Right renal cortex interstitium (tissue), 3 donors: ENCODE data around the gene AP3B1. TPM values are rescaled to one million over a fixed set of nuclear protein-coding genes. Genes with fewer than 3 reads are reported as not detected.
"Not testable (repeated sequence)": the region's sequence is repeated elsewhere in the genome, so short reads cannot be mapped to it uniquely, and the experiment has no call there.

ENCODE experiments used
- DNase-seq, 3 donors: peaks; one replicate each; pipeline ENCODE4 v3.0.0-alpha.2; 2013; ENCODE audit warnings: low read depth in 3 of 3, low spot score in 2 of 3
- polyA plus RNA-seq, 3 donors: library from polyadenylated mRNA; unstranded; fragments of 120-200 nt; gene quantifications; one replicate each; pipeline ENCODE4 v1.2.1, GENCODE V29; 2013; ENCODE audit not compliant: insufficient read length in 3 of 3

AP3B1 gene
- polyA plus RNA-seq, 3 donors = 77.2 to 84.1 (median 83.4) TPM

GRCh38 chr5:78245136-78245535, 49.4 kb downstream of the AP3B1 start:
- DNase-seq = no peak

- DNase-seq = no peak
Measured at GRCh38 chr5:78243639-78244038, 50.9 kb downstream of the AP3B1 start.

GRCh38 chr5:78243091-78243490, 51.4 kb downstream of the AP3B1 start:
- no peak for DNase-seq

- DNase-seq = no peak
Measured at GRCh38 chr5:78242001-78242400, 52.5 kb downstream of the AP3B1 start.

GRCh38 chr5:78237911-78238310, 56.6 kb downstream of the AP3B1 start:
- DNase-seq = no peak

- no peak for DNase-seq
Measured at GRCh38 chr5:78236046-78236445, 58.5 kb downstream of the AP3B1 start.

GRCh38 chr5:78235289-78235688, 59.2 kb downstream of the AP3B1 start:
- no peak for DNase-seq

- DNase-seq = no peak
Measured at GRCh38 chr5:78234804-78235203, 59.7 kb downstream of the AP3B1 start.

GRCh38 chr5:78232163-78232562, 62.3 kb downstream of the AP3B1 start:
- no peak for DNase-seq

GRCh38 chr5:78224358-78224757, 70.1 kb downstream of the AP3B1 start:
- no peak for DNase-seq

GRCh38 chr5:78221964-78222451, 72.5 kb downstream of the AP3B1 start:
- no peak for DNase-seq

GRCh38 chr5:78221467-78221866, 73.0 kb downstream of the AP3B1 start:
- no peak for DNase-seq

- DNase-seq = no peak
Measured at GRCh38 chr5:78215972-78216371, 78.5 kb downstream of the AP3B1 start.

- no peak for DNase-seq
Measured at GRCh38 chr5:78215565-78215964, 78.9 kb downstream of the AP3B1 start.

- DNase-seq = no peak
Measured at GRCh38 chr5:78213799-78214198, 80.7 kb downstream of the AP3B1 start.

- DNase-seq = no peak
Measured at GRCh38 chr5:78211052-78211451, 83.4 kb downstream of the AP3B1 start.

GRCh38 chr5:78204241-78204640, 90.3 kb downstream of the AP3B1 start:
- DNase-seq = no peak

GRCh38 chr5:78203815-78204214, 90.7 kb downstream of the AP3B1 start:
- DNase-seq = no peak

- DNase-seq = no peak
Measured at GRCh38 chr5:78190402-78190801, 104.1 kb downstream of the AP3B1 start.

GRCh38 chr5:78188681-78189080, 105.8 kb downstream of the AP3B1 start:
- DNase-seq = not testable (repeated sequence)

- no peak for DNase-seq
Measured at GRCh38 chr5:78187172-78187571, 107.3 kb downstream of the AP3B1 start.

GRCh38 chr5:78182838-78183237, 111.7 kb downstream of the AP3B1 start:
- no peak for DNase-seq

- no peak for DNase-seq
Measured at GRCh38 chr5:78178356-78178755, 116.1 kb downstream of the AP3B1 start.
